ENCODE measurements around the gene TBC1D28. TPM values are rescaled to one million over a fixed set of nuclear protein-coding genes. Genes with fewer than 3 reads are reported as not detected.
"Not testable (repeated sequence)": the region's sequence is repeated elsewhere in the genome, so short reads cannot be mapped to it uniquely, and the experiment has no call there.

Gene TBC1D28
- total RNA-seq (not detected), polyA plus RNA-seq (ENCODE audit: insufficient read depth in 1 of 8, insufficient read length in 8 of 8, low replicate concordance in 1 of 8) (under 1 TPM in 1 of 8 donors, not detected in 7; 0.25 TPM)
- long read RNA-seq, donor 1, result 0 reads
- long read RNA-seq, donor 2, result 0 reads
- long read RNA-seq, donor 3, partial matches to known transcripts, result 0 of 5 reads
- long read RNA-seq, donor 3, other reads (novel, unspliced or antisense), result 5 of 5 reads
- long read RNA-seq, donor 4, result 0 reads
- long read RNA-seq, donor 5, partial matches to known transcripts, result 0 of 10 reads
- long read RNA-seq, donor 5, other reads (novel, unspliced or antisense), result 10 of 10 reads
- long read RNA-seq, donor 6, partial matches to known transcripts, result 12 of 26 reads
- long read RNA-seq, donor 6, other reads (novel, unspliced or antisense), result 14 of 26 reads
- long read RNA-seq, donor 7, partial matches to known transcripts, result 12 of 12 reads
- long read RNA-seq, donor 7, other reads (novel, unspliced or antisense), result 0 of 12 reads
- long read RNA-seq, donor 8, partial matches to known transcripts, result 0 of 27 reads
- long read RNA-seq, donor 8, other reads (novel, unspliced or antisense), result 27 of 27 reads
- long read RNA-seq, donor 9, partial matches to known transcripts, result 0 of 13 reads
- long read RNA-seq, donor 9, other reads (novel, unspliced or antisense), result 13 of 13 reads
- long read RNA-seq, donor 10, partial matches to known transcripts, result 11 of 25 reads
- long read RNA-seq, donor 10, other reads (novel, unspliced or antisense), result 14 of 25 reads
- long read RNA-seq, donor 11, partial matches to known transcripts, result 8 of 8 reads
- long read RNA-seq, donor 11, other reads (novel, unspliced or antisense), result 0 of 8 reads

GRCh38 chr17:18644291-18644690 is at the start of gene TBC1D28:
Gene TBC1D28 (minus strand): TSS chr17:18644391. CDS start chr17:18641352, 3,039 bp downstream.
- not testable (repeated sequence) for H3K9me3 ChIP-seq (replicated peaks; ENCODE audit: control insufficient read depth, low read depth, low read length); DNase-seq; H3K27ac ChIP-seq (ENCODE audit: low read length); H3K27me3 ChIP-seq (ENCODE audit: control insufficient read depth, insufficient read depth, low read length); H3K36me3 ChIP-seq (ENCODE audit: control insufficient read depth, insufficient read depth, low read length); H3K4me3 ChIP-seq (ENCODE audit: low read length); H3K4me1 ChIP-seq (ENCODE audit: control insufficient read depth, insufficient read depth, low read length)
- 87% methylated on average over 4 of the region's 9 CpGs for WGBS (ENCODE audit: insufficient coverage)

- H3K36me3 ChIP-seq (ENCODE audit: control insufficient read depth, insufficient read depth, low read length); H3K27ac ChIP-seq (ENCODE audit: low read length): not testable (repeated sequence)
- no CpG with 5 or more reads among the region's 3 CpGs for WGBS (ENCODE audit: insufficient coverage)
Observed at GRCh38 chr17:18682668-18683067, 38.5 kb upstream of the TBC1D28 start.

GRCh38 chr17:18681767-18682571 is 37.8 kb upstream of the TBC1D28 start, which contains the start of gene FOXO3B:
Gene FOXO3B (minus strand): TSS chr17:18682314. CDS start chr17:18681651, 663 bp downstream.
- not testable (repeated sequence) for H3K4me1 ChIP-seq (ENCODE audit: control insufficient read depth, insufficient read depth, low read length); H3K36me3 ChIP-seq (ENCODE audit: control insufficient read depth, insufficient read depth, low read length); H3K9me3 ChIP-seq (replicated peaks; ENCODE audit: control insufficient read depth, low read depth, low read length); H3K27me3 ChIP-seq (ENCODE audit: control insufficient read depth, insufficient read depth, low read length)
- 0% methylated on average over 25 of the region's 58 CpGs for WGBS (ENCODE audit: insufficient coverage)
- Histone ChIP-seq H3K27ac (ENCODE audit: low read length) (peak within 1 kb of the TSS; percentile 55), H3K4me3 (ENCODE audit: low read length) (peak within 1 kb of the TSS; percentile 47)
- peak; percentile 97 for DNase-seq

More at GRCh38 chr17:18682668-18683067, 38.5 kb upstream of the TBC1D28 start:
- H3K4me1 ChIP-seq (ENCODE audit: control insufficient read depth, insufficient read depth, low read length); DNase-seq; H3K9me3 ChIP-seq (replicated peaks; ENCODE audit: control insufficient read depth, low read depth, low read length); H3K27me3 ChIP-seq (ENCODE audit: control insufficient read depth, insufficient read depth, low read length): not testable (repeated sequence)
- peak overlapping the region; percentile 47 for H3K4me3 ChIP-seq (ENCODE audit: low read length)

- H3K4me1 ChIP-seq (ENCODE audit: control insufficient read depth, insufficient read depth, low read length); H3K36me3 ChIP-seq (ENCODE audit: control insufficient read depth, insufficient read depth, low read length); H3K27me3 ChIP-seq (ENCODE audit: control insufficient read depth, insufficient read depth, low read length); H3K27ac ChIP-seq (ENCODE audit: low read length); H3K4me3 ChIP-seq (ENCODE audit: low read length); DNase-seq; H3K9me3 ChIP-seq (replicated peaks; ENCODE audit: control insufficient read depth, low read depth, low read length): not testable (repeated sequence)
- WGBS (ENCODE audit: insufficient coverage), result over 99% methylated on average over 14 of the region's 29 CpGs
Observed at GRCh38 chr17:18677381-18677780, 33.2 kb upstream of the TBC1D28 start.

- WGBS (ENCODE audit: insufficient coverage), result 100% methylated on average over 1 of the region's 3 CpGs
- H3K4me3 ChIP-seq (ENCODE audit: low read length); DNase-seq; H3K9me3 ChIP-seq (replicated peaks; ENCODE audit: control insufficient read depth, low read depth, low read length); H3K27ac ChIP-seq (ENCODE audit: low read length); H3K4me1 ChIP-seq (ENCODE audit: control insufficient read depth, insufficient read depth, low read length); H3K27me3 ChIP-seq (ENCODE audit: control insufficient read depth, insufficient read depth, low read length): not testable (repeated sequence)
- peaks cover 11% of the 10 kb centered on the region for H3K36me3 ChIP-seq (ENCODE audit: control insufficient read depth, insufficient read depth, low read length)
Observed at GRCh38 chr17:18676928-18677327, 32.7 kb upstream of the TBC1D28 start.

- H3K4me3 ChIP-seq (ENCODE audit: low read length); H3K4me1 ChIP-seq (ENCODE audit: control insufficient read depth, insufficient read depth, low read length); H3K27ac ChIP-seq (ENCODE audit: low read length); DNase-seq; H3K27me3 ChIP-seq (ENCODE audit: control insufficient read depth, insufficient read depth, low read length); H3K9me3 ChIP-seq (replicated peaks; ENCODE audit: control insufficient read depth, low read depth, low read length): not testable (repeated sequence)
- WGBS (ENCODE audit: insufficient coverage), result 97% methylated on average over 42 of the region's 102 CpGs
- peaks cover 20% of the 10 kb centered on the region for H3K36me3 ChIP-seq (ENCODE audit: control insufficient read depth, insufficient read depth, low read length)
Observed at GRCh38 chr17:18672395-18673227, 28.4 kb upstream of the TBC1D28 start.

- H3K36me3 ChIP-seq (ENCODE audit: control insufficient read depth, insufficient read depth, low read length), result peaks cover 12% of the 10 kb centered on the region
- not testable (repeated sequence) for H3K27me3 ChIP-seq (ENCODE audit: control insufficient read depth, insufficient read depth, low read length); H3K4me1 ChIP-seq (ENCODE audit: control insufficient read depth, insufficient read depth, low read length); H3K4me3 ChIP-seq (ENCODE audit: low read length); H3K27ac ChIP-seq (ENCODE audit: low read length); DNase-seq; H3K9me3 ChIP-seq (replicated peaks; ENCODE audit: control insufficient read depth, low read depth, low read length)
- no CpG with 5 or more reads among the region's 1 CpG for WGBS (ENCODE audit: insufficient coverage)
Observed at GRCh38 chr17:18668625-18669024, 24.4 kb upstream of the TBC1D28 start.

GRCh38 chr17:18667535-18667934 is 23.3 kb upstream of the TBC1D28 start:
- peaks cover 12% of the 10 kb centered on the region for H3K36me3 ChIP-seq (ENCODE audit: control insufficient read depth, insufficient read depth, low read length)
- not testable (repeated sequence) for H3K27ac ChIP-seq (ENCODE audit: low read length); H3K27me3 ChIP-seq (ENCODE audit: control insufficient read depth, insufficient read depth, low read length); H3K4me1 ChIP-seq (ENCODE audit: control insufficient read depth, insufficient read depth, low read length); H3K9me3 ChIP-seq (replicated peaks; ENCODE audit: control insufficient read depth, low read depth, low read length); H3K4me3 ChIP-seq (ENCODE audit: low read length); DNase-seq
- 100% methylated on average over 2 of the region's 3 CpGs for WGBS (ENCODE audit: insufficient coverage)

- H3K4me1 ChIP-seq (ENCODE audit: control insufficient read depth, insufficient read depth, low read length); H3K27ac ChIP-seq (ENCODE audit: low read length); H3K27me3 ChIP-seq (ENCODE audit: control insufficient read depth, insufficient read depth, low read length); DNase-seq; H3K9me3 ChIP-seq (replicated peaks; ENCODE audit: control insufficient read depth, low read depth, low read length); H3K4me3 ChIP-seq (ENCODE audit: low read length); H3K36me3 ChIP-seq (ENCODE audit: control insufficient read depth, insufficient read depth, low read length): not testable (repeated sequence)
- whole genome bisulfite sequencing (ENCODE audit: insufficient coverage), result no CpG with 5 or more reads among the region's 2 CpGs
Observed at GRCh38 chr17:18666326-18666725, 22.1 kb upstream of the TBC1D28 start.
